ENCODE data around the gene NRG4.
A peak's percentile ranks its signal among the peaks of the same experiment; 100 is the strongest.

DNA sequence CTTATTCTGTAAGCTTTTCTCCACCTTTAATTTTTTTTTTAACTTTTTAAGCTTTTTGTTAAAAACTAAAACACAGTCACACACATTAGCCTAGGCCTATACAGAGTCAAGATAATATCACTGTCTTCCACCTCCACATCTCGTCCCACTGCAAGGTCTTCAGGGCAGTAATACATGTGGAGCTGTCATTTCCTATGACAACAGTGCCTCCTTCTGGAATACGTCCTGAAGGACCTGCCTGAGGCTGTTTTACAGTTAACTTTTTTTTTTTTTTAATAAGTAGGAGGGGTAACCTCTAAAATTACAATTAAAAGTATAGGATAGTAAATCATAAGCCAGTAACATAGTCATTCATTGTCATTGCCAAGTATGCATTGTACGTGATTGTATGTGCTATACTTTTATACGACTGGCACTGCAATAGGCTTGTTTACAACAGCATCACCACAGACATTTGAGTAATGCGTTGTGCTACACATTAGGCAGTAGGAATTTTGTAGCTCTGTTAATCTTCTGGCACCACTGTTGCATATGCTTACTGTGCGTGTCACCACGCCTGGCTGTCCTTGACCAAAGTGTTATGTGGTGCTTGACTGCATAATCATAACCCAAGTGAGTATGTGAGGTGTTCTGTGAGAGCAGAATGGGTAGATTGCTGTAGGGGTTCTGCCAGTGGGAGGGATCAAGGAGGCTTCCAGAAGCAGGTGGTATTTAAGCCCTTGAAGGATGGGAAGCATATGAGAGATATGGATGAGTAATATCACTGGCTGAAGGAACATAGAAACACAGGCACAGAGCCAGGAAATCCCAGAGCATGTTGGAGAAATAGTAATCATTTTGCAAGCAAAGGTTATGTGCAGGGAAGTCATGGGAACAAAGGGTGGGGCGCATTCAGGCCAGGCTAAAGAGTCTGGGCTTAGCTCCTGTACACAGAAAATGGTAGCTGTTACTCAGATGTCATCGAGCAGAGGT, 90.2 kb downstream of the NRG4 start:
- TF ChIP-seq, protein P1, sequence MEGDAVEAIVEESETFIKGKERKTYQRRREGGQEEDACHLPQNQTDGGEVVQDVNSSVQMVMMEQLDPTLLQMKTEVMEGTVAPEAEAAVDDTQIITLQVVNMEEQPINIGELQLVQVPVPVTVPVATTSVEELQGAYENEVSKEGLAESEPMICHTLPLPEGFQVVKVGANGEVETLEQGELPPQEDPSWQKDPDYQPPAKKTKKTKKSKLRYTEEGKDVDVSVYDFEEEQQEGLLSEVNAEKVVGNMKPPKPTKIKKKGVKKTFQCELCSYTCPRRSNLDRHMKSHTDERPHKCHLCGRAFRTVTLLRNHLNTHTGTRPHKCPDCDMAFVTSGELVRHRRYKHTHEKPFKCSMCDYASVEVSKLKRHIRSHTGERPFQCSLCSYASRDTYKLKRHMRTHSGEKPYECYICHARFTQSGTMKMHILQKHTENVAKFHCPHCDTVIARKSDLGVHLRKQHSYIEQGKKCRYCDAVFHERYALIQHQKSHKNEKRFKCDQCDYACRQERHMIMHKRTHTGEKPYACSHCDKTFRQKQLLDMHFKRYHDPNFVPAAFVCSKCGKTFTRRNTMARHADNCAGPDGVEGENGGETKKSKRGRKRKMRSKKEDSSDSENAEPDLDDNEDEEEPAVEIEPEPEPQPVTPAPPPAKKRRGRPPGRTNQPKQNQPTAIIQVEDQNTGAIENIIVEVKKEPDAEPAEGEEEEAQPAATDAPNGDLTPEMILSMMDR (IDR thresholded peaks at IDR 0.05) = peak in 10 of 12 donors; percentile 18 to 60 (median 44)
- TF ChIP-seq POLR2A (IDR thresholded peaks at IDR 0.05) = no peak
